LNCaP clone FGC (cell line): ENCODE data around the gene ROCK2.

Experiments used
- DNase-seq: peaks from one replicate; pipeline ENCODE4 v3.0.0-alpha.2; 2011; ENCODE audit warnings: low read depth
- H3K4me3 ChIP-seq: 2 replicates; pipeline ENCODE4 v1.5.1; 2011; ENCODE audit warnings: mild to moderate bottlenecking, low read depth, low read length, control low read depth
- CTCF ChIP-seq: IDR thresholded peaks from 2 replicates; pipeline ENCODE4 v1.5.1; 2012; ENCODE audit warnings: mild to moderate bottlenecking; ENCODE audit not compliant: control insufficient read depth, insufficient read depth; ENCODE audit errors: extremely low read depth

Gene ROCK2

GRCh38 chr2:11155381-11156035 lies 188.9 kb downstream of the ROCK2 start, which contains the start of gene SLC66A3:
Gene SLC66A3, plus strand, starts transcription at chr2:11155467. Its CDS starts 80 bp downstream, at chr2:11155547.
- 0 out of 2 replicates have a peak, but pooled peaks have one; percentile 1 for TF ChIP-seq CTCF
- peak; percentile 38 for DNase-seq
- H3K4me3 ChIP-seq: peak within 1 kb of the TSS; percentile 64

DNA sequence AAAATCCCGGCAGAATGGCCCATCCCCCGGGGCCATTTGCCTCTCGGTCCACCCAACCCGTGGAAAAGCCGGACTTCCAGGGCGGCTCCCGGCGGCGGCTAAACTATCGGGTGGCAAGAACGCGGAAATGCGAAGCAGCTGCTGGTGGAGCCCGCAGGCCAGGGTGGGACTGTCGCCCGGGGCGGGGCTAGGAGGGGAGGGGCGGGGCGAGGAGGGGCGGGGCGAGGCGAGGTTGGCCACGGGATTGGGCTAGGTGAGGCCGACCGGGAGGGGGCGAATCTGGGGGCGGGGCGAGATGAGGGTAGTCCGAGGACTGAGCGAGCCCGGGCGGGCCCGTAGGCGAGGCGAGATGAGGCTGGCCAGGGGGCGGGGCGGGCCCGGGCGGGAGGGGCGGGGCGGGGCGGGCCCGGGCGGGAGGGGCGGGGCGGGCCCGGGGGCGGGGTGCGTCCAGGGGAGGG lies 189.5 kb downstream of the ROCK2 start:
- H3K4me3 ChIP-seq: peak overlapping the region; percentile 64
- peak; percentile 66 for DNase-seq
- no peak for TF ChIP-seq CTCF

- no peak for TF ChIP-seq CTCF
- peak overlapping the region; percentile 44 for H3K4me3 ChIP-seq
- DNase-seq: no peak
These were observed 190.2 kb downstream of the ROCK2 start for GRCh38 chr2:11154016-11154922.

- no peak for DNase-seq
- TF ChIP-seq CTCF: no peak
- H3K4me3 ChIP-seq: no peak overlapping the region
These were observed 191.8 kb downstream of the ROCK2 start for GRCh38 chr2:11152591-11152990.

- TF ChIP-seq CTCF: no peak
- no peak for DNase-seq
- H3K4me3 ChIP-seq: no peak overlapping the region
These were observed 197.2 kb downstream of the ROCK2 start for GRCh38 chr2:11147263-11147662.

GRCh38 chr2:11146076-11146475 lies 198.4 kb downstream of the ROCK2 start:
- DNase-seq: no peak
- H3K4me3 ChIP-seq: no peak overlapping the region
- no peak for TF ChIP-seq CTCF

DNA sequence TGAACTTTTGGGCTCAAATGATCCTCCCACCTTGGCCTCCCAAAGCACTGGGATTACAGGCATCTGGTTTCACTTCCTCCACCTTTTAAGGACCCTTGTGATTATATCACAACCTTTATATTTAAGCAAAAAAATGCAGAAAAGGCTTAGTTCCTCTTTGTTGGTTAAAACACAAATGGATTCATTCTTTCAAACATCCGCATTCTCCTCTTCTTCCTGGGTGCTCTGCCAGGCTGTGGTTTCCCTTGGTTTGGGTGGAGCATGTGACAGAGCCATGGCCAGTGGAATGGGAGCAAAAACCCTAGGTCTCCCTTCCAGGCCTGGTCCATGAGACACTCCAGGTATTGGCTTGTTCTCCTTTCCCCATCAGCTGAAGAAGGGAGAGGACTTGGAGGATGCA lies 199.1 kb downstream of the ROCK2 start:
- no peak for TF ChIP-seq CTCF
- no peak overlapping the region for H3K4me3 ChIP-seq
- DNase-seq: no peak
